Mesothelial cell of epicardium (in vitro differentiated cells): ENCODE data around the gene SMAP2. TPM values are rescaled to one million over a fixed set of nuclear protein-coding genes. Genes with fewer than 3 reads are reported as not detected.

Source experiments
- DNase-seq, 2 experiments: peaks; one replicate each; pipeline ENCODE4 v3.0.0; 2021; ENCODE audit warnings: low spot score in 2 of 2; ENCODE audit not compliant: unreplicated experiment in 2 of 2
- H3K27ac Mint-ChIP-seq: 2 replicates; pipeline ENCODE4 v1.8.0; 2021; ENCODE audit warnings: mixed read lengths
- H3K27me3 Mint-ChIP-seq: 2 replicates; pipeline ENCODE4 v1.8.0; 2021; ENCODE audit warnings: low read depth, mixed read lengths
- H3K36me3 Mint-ChIP-seq: 2 replicates; pipeline ENCODE4 v1.8.0; 2021; ENCODE audit warnings: mixed read lengths
- H3K4me1 Mint-ChIP-seq: 2 replicates; pipeline ENCODE4 v1.8.0; 2021; ENCODE audit warnings: mixed read lengths
- H3K4me3 Mint-ChIP-seq: 2 replicates; pipeline ENCODE4 v1.8.0; 2021; ENCODE audit warnings: mild to moderate bottlenecking, moderate library complexity, mixed read lengths
- H3K9me3 Mint-ChIP-seq: 2 replicates; pipeline ENCODE4 v1.8.0; 2021; ENCODE audit warnings: mixed read lengths
- CTCF ChIP-seq: fragments of 200-600 bp; sonication (generic); IDR thresholded peaks from one replicate; pipeline ENCODE4 v1.5.0; 2021; ENCODE audit warnings: antibody characterized with exemption; ENCODE audit not compliant: unreplicated experiment
- total RNA-seq: library from RNA; stranded (reverse); gene quantifications from 3 replicates; pipeline ENCODE4 v1.2.1, GENCODE V29; 2021

SMAP2 gene
- total RNA-seq, 1 donor from 2014 or later = 10.9 TPM

GRCh38 chr1:40462956-40463590, 89.5 kb downstream of the SMAP2 start:
- Mint-ChIP-seq H3K4me1 (no peaks in the 10 kb centered on the region), H3K36me3 (peaks cover 75% of the 10 kb centered on the region), H3K9me3 (peaks cover 70% of the 10 kb centered on the region), H3K27ac (no peak overlapping the region), H3K4me3 (no peak overlapping the region), H3K27me3 (no peaks in the 10 kb centered on the region)
- no peak for TF ChIP-seq CTCF
- no peak for DNase-seq

GRCh38 chr1:40469327-40469726, 95.8 kb downstream of the SMAP2 start:
- Mint-ChIP-seq H3K9me3 (peaks cover 82% of the 10 kb centered on the region), H3K4me1 (no peaks in the 10 kb centered on the region), H3K27ac (no peak overlapping the region), H3K36me3 (peaks cover 50% of the 10 kb centered on the region), H3K27me3 (no peaks in the 10 kb centered on the region), H3K4me3 (no peak overlapping the region)
- no peak for TF ChIP-seq CTCF
- no peak for DNase-seq

Other genes with a start within 250 kb of the SMAP2 start
- 33.2 to 33.6 TPM (median 33.3 TPM) in 3 replicates for gene RLF, start 212.3 kb upstream of the SMAP2 start, total RNA-seq
- not detected in 3 replicates for gene TMCO2, start 125.8 kb upstream of the SMAP2 start, total RNA-seq
- gene ZMPSTE24, start 115.5 kb upstream of the SMAP2 start, total RNA-seq = 27.2 to 29.0 TPM (median 28.4 TPM) in 3 replicates
- 45.8 to 50.3 TPM (median 49.9 TPM) in 3 replicates for gene COL9A2, start 56.4 kb upstream of the SMAP2 start, total RNA-seq
- gene ZFP69B, start 76.7 kb downstream of the SMAP2 start, total RNA-seq = 8.3 to 9.0 TPM (median 8.6 TPM) in 3 replicates
- 4.3 to 4.7 TPM (median 4.4 TPM) in 3 replicates for gene ZFP69, start 103.6 kb downstream of the SMAP2 start, total RNA-seq
- 15.9 to 16.6 TPM (median 16.5 TPM) in 3 replicates for gene EXO5, start 135.0 kb downstream of the SMAP2 start, total RNA-seq
- 2.9 to 6.0 TPM (median 4.7 TPM) in 3 replicates for gene ZNF684, start 157.9 kb downstream of the SMAP2 start, total RNA-seq